ENCODE results near the gene ZHX3.
"Not testable (repeated sequence)": the region's sequence is repeated elsewhere in the genome, so short reads cannot be mapped to it uniquely, and the experiment has no call there.

ZHX3 gene

GRCh38 chr20:41256516-41256915 lies 61.0 kb downstream of the ZHX3 start:
- no peak for DNase-seq (ENCODE audit: low spot score)

- no peak for DNase-seq (ENCODE audit: low spot score)
These were observed 61.9 kb downstream of the ZHX3 start for GRCh38 chr20:41255655-41256054.

DNA sequence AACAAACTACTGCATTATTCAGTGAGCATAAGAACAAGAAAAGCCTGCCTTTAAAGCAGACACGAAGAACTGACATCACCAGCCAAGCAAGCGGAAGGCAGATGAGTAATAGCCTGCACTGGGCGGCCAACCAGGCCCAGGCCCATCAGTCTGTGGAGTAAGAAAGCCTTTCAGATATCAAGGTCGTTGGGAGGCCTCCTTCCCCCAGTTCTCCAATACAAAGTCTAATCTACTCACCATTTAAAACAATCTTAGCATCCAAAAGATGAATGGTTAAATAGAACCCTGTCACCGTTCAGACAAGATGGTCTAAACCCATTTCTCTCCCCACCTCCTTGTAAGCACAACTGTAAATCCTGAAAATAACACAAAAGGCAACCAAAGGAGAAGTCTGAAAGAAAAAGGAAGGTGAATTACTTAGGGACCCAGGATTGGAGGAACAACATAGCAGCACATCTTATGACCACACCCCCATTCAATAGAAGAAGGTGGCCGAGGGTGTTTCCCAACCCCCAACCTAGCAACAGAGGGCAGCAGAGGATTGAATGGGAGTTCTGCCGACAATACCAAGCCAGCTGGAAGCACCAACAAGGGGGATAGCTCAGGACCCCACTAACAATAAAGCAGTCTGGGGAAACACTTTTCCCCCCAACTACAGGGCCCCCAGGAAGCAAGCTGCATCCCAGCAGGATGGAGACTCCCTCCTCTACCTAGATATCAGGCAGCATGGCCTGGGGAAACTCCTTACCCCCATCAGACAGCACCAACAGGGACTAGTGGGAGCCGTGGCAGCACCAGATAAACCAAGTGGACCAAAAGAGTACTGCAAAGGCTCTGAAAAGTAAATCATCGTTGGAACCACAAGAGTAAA lies 67.9 kb downstream of the ZHX3 start:
- DNase-seq (ENCODE audit: low spot score): peak; percentile 52

DNA sequence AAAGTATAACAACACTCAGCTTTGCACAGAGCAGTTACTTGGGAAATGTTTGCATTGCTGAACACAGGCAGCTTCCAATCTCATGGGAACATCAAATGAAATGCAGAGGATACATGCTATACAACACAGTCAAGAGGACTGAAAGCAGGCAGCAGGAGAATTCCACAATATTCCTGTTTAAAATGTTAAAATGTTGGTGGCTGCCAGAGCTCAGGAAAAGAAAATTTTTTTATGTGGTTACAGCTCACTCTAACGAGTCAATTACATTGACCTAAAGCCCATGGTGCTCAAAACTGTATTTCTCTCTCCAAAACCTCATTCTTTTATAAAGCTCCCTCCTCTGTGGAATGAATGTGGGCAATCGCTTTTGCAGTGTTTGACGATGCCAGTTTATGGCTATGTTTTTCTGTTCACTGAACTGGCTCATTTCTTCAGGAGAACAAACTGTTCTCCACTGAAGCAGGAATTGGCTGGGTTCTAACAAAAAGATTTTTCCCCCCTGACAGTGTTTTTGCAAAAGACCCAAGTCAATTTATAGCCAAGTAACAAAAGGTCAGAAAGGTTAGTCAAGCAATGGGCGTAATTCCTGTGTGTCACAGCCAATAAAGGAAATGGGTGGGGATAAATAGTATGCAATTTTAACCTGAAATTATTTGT lies 69.0 kb downstream of the ZHX3 start:
- DNase-seq (ENCODE audit: low spot score): no peak

DNA sequence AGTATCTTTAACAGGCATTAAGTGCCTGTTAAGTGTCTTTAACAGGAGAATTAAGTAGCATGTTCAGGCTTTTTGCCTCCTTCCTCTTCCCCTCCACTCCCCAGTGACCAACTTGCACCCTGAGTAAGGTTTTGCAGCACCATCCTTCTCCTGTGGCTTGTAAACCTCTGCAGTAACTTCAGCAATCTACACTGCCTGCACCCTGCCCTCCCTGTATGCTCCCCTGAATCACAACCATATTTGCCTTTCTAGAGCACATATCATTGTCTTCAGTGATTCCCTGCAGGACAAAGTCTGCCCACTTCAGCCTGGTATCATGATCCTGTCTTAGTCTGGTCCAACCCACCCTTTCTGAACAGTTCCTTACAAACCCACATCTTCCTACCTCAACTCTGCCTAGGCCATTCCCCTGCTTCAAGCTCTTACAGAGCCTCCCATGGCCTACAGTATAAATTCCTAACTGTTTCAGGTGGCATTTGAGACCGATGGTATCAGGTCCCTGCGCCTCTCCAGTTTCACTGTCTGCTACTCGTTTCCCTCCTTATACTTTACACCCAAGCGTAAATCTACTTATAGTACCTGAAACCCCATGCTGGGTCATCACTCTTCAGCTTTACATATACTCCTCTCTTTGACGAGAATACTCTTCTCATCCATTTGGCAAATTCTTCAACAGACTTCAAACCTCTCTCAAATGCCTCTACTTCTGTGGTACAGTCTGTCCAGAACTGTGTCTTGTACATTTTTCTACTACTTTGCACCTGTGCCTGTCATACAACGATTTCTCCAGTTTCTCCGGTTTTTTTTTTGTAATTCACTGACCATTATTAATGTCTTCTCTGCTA lies 69.8 kb downstream of the ZHX3 start:
- no peak for DNase-seq (ENCODE audit: low spot score)

DNA sequence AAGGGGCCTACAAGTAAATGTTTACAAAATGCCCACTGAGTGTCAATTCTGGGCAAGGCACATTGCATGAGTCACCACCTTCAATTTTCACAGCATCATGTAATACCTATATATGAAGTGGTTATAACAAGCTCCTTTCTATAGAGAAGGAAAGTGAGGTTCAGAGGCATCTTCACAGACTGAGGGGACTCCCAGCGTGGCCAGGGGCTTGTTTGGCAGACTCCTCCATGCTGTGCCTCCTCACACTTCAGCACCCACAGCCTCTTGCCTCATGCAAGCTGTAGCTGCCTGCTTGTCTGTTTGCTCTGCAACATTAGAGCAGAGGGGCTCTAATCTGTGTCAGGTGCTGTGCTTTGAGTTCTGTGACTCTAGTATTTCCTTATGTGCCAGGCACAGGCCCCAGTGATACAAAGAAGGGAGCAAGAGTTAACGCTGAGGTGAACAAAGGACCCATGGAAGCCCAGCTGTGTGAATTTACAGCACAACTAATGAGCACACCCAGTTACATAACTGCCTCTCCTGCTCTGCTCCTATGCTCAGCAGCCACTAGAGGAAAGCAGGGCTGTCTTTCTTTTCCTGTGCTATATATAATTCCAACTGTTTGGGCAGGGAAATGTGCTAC lies 72.3 kb downstream of the ZHX3 start:
- DNase-seq (ENCODE audit: low spot score): no peak

GRCh38 chr20:41242807-41243206 lies 74.7 kb downstream of the ZHX3 start:
- DNase-seq (ENCODE audit: low spot score): no peak

- no peak for DNase-seq (ENCODE audit: low spot score)
These were observed 75.2 kb downstream of the ZHX3 start for GRCh38 chr20:41242352-41242751.

DNA sequence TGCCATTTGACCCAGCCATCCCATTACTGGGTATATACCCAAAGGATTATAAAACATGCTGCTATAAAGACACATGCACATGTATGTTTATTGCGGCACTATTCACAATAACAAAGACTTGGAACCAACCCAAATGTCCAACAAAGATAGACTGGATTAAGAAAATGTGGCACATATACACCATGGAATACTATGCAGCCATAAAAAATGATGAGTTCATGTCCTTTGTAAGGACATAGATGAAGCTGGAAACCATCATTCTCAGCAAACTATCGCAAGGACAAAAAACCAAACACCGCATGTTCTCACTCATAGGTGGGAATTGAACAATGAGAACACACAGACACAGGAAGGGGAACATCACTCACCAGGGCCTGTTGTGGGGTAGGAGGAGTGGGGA lies 80.3 kb downstream of the ZHX3 start:
- DNase-seq (ENCODE audit: low spot score): not testable (repeated sequence)

GRCh38 chr20:41236818-41237217 lies 80.7 kb downstream of the ZHX3 start:
- DNase-seq (ENCODE audit: low spot score): not testable (repeated sequence)

- no peak for DNase-seq (ENCODE audit: low spot score)
These were observed 83.0 kb downstream of the ZHX3 start for GRCh38 chr20:41234546-41234945.

DNA sequence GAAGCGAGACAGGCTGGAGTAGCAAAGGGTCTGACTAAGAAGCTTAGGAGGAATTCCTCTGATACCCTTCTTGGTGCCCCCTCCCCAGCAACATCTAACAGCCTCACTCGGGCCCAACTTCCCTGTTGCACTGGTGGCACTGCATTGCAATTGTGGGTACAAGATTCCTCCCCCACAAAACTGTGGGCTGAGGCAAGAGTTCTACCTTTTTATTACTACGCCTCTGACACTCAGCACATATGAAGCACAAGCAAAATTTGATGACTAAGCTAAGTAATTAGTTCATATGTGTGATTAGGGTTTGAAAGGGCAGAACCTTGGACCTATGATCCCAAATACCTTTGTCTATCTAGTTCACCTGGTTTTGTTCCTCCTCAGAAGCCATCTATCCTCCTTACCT lies 83.5 kb downstream of the ZHX3 start:
- DNase-seq (ENCODE audit: low spot score): no peak

DNA sequence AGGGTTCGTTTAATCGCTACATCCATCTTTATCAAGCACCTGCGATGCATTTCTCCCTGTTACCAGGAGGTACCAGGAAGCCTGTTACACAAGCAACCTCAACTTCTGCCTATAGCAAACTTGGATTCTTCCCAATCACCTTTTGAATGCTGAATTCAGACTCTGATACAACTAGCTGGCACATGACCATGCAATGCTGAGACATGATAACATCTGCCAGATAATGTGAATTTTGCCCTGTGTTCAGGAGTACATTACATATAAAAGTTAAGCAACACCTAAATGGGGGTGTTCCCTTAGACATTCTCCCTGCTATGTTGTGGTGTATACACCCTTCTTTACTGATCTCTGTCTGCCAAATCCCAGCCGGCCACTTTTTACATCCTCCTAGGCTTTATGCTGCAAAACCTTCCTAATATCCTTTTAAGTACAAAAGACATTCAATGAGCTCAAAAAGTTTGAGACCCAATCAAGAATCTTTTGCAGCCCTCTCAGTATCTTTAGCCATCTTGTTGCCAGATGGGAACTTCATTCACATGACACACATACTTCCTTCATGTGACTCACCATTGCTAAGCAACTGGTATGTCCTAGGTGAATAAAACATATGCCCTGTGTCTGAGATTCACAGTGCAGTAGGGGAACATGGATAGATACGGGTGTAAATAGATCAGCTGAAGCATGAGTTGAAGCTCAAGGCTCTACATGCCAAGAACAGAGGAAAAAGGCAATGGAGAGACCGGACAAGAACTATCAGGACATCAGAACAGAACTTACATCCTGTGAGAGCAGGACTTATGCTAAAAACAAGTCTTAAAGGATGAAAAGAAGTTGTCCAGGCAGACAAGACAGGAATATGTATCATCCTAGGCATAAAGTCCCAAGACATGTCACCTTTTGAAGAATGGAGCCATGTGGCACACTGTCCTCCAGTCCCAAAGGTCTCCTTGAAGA lies 84.3 kb downstream of the ZHX3 start:
- DNase-seq (ENCODE audit: low spot score): no peak

GRCh38 chr20:41231136-41231535 lies 86.4 kb downstream of the ZHX3 start:
- DNase-seq (ENCODE audit: low spot score): no peak

GRCh38 chr20:41230136-41230535 lies 87.4 kb downstream of the ZHX3 start:
- DNase-seq (ENCODE audit: low spot score): no peak

DNA sequence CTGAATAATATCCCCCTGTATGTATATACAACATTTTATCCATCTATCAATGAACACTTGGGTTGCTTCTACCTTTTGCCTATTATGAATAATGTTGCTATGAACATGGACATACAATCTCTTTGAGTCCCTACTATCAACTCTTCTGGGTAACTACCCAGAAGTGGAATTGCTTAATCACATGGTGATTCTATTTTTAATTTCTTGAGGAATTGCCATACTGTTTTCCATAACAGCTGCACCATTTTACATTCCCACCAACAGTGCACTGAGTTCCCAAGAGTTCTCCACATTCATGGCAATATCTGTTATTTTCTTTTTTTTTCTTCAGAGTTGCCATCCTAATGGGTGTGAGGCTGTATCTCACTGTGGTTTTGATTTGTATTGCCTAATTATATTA lies 88.3 kb downstream of the ZHX3 start:
- DNase-seq (ENCODE audit: low spot score): no peak

DNA sequence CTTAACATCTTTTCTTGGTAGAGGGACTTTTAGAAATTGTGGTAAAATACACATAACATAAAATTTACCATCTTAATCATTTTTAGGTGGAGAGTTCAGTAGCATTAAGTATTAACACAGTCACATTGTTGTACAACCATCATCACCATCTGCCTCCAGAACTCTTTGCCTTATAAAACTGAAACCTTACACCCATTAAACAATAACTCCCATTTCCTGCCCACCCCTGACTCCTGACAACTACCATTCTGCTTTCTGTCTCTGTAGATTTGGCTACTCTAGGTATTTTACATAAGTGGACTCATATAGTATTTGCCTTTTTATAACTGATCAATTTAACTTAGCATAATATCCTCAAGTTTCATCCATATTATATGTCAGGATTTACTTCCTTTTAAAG lies 88.7 kb downstream of the ZHX3 start:
- DNase-seq (ENCODE audit: low spot score): no peak

DNA sequence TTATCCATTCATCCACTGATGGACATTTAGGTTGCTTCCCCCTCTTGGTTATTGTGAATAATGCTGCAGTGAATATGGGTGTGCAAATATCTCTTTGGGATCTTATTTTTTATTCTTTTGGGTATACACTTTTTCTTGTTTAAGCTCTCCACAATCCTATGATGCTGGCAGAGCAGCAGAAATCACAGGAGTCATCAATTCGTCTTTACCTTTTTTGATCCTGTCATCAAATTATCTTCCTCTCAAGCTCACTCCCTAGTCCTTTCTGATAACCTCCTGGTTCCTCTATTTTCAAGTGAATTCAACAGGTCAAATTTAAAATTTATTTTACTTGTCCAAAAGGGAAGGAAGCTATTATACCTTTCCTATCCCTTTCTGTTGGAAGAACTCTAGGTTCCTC lies 91.1 kb downstream of the ZHX3 start:
- no peak for DNase-seq (ENCODE audit: low spot score)

- no peak for DNase-seq (ENCODE audit: low spot score)
These were observed 92.4 kb downstream of the ZHX3 start for GRCh38 chr20:41225091-41225490.

- no peak for DNase-seq (ENCODE audit: low spot score)
These were observed 93.2 kb downstream of the ZHX3 start for GRCh38 chr20:41224281-41224680.

GRCh38 chr20:41223112-41223511 lies 94.4 kb downstream of the ZHX3 start:
- DNase-seq (ENCODE audit: low spot score): no peak
